Progenitor cell of endocrine pancreas (in vitro differentiated cells): ENCODE data around the gene TEX2. TPM values are rescaled to one million over a fixed set of nuclear protein-coding genes. Genes with fewer than 3 reads are reported as not detected.

Experiments used
- DNase-seq: peaks from one replicate; pipeline ENCODE4 v3.0.0; 2021; ENCODE audit warnings: low spot score; ENCODE audit not compliant: unreplicated experiment
- H3K27ac Mint-ChIP-seq: 2 replicates; pipeline ENCODE4 v1.8.0; 2021; ENCODE audit warnings: mild to moderate bottlenecking, moderate library complexity, mixed read lengths
- H3K27me3 Mint-ChIP-seq: 2 replicates; pipeline ENCODE4 v1.8.0; 2021; ENCODE audit warnings: mixed read lengths
- H3K36me3 Mint-ChIP-seq: 2 replicates; pipeline ENCODE4 v1.8.0; 2022; ENCODE audit warnings: mixed read lengths; ENCODE audit not compliant: insufficient read depth
- H3K4me1 Mint-ChIP-seq: 2 replicates; pipeline ENCODE4 v1.8.0; 2021; ENCODE audit warnings: low read depth, mixed read lengths
- H3K4me3 Mint-ChIP-seq: 2 replicates; pipeline ENCODE4 v1.8.0; 2021; ENCODE audit warnings: low read depth, mild to moderate bottlenecking, moderate library complexity, mixed read lengths
- H3K9me3 Mint-ChIP-seq: 2 replicates; pipeline ENCODE4 v1.8.0; 2021; ENCODE audit warnings: low read depth, mixed read lengths
- total RNA-seq: library from RNA; stranded (reverse); gene quantifications from 2 replicates; pipeline ENCODE4 v1.2.1, GENCODE V29; 2021
- TF ChIP-seq, protein P1 (sequence below): fragments of 200-600 bp; sonication (generic); IDR thresholded peaks from one replicate; pipeline ENCODE4 v1.5.0; 2021; ENCODE audit warnings: antibody characterized with exemption, mild to moderate bottlenecking; ENCODE audit not compliant: unreplicated experiment

TEX2 gene
- total RNA-seq, 1 donor from 2014 or later: 30.2 TPM

- TF ChIP-seq, protein P1, sequence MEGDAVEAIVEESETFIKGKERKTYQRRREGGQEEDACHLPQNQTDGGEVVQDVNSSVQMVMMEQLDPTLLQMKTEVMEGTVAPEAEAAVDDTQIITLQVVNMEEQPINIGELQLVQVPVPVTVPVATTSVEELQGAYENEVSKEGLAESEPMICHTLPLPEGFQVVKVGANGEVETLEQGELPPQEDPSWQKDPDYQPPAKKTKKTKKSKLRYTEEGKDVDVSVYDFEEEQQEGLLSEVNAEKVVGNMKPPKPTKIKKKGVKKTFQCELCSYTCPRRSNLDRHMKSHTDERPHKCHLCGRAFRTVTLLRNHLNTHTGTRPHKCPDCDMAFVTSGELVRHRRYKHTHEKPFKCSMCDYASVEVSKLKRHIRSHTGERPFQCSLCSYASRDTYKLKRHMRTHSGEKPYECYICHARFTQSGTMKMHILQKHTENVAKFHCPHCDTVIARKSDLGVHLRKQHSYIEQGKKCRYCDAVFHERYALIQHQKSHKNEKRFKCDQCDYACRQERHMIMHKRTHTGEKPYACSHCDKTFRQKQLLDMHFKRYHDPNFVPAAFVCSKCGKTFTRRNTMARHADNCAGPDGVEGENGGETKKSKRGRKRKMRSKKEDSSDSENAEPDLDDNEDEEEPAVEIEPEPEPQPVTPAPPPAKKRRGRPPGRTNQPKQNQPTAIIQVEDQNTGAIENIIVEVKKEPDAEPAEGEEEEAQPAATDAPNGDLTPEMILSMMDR: no peak
- H3K27me3 Mint-ChIP-seq: no peaks in the 10 kb centered on the region
- H3K9me3 Mint-ChIP-seq: peaks cover 4% of the 10 kb centered on the region
- peaks cover 11% of the 10 kb centered on the region for H3K4me1 Mint-ChIP-seq
- DNase-seq: no peak
- peaks cover 20% of the 10 kb centered on the region for H3K36me3 Mint-ChIP-seq
- no peak overlapping the region for H3K4me3 Mint-ChIP-seq
- H3K27ac Mint-ChIP-seq: no peak overlapping the region
Measured at GRCh38 chr17:64196601-64197000, 66.5 kb downstream of the TEX2 start.

- Mint-ChIP-seq H3K27me3 (no peaks in the 10 kb centered on the region), H3K4me3 (no peak overlapping the region), H3K27ac (peak overlapping the region; percentile 65), H3K9me3 (peaks cover 4% of the 10 kb centered on the region), H3K36me3 (peaks cover 32% of the 10 kb centered on the region), H3K4me1 (no peaks in the 10 kb centered on the region)
- DNase-seq: no peak
- TF ChIP-seq, protein P1: no peak
Measured at GRCh38 chr17:64193561-64193960, 69.5 kb downstream of the TEX2 start.

DNA sequence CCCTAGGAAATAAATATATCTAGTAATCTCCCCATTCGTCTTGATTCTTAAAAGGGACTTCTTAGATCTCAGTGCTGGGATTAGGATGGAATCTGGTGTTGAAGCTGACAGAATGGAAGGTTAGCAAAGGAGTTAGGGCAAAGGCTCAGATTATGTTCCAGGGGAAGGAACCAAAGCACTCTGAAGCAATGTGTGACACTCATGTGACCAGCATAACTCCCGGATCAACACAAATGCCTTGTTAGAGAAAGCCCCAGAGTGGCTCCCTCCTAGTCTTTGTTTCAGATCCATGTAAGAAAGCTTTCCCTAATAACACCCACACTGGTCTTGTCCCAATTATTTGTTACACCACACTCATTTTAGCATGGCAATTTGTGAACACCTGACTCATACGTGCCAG, 70.5 kb downstream of the TEX2 start:
- peaks cover 35% of the 10 kb centered on the region for H3K36me3 Mint-ChIP-seq

GRCh38 chr17:64190472-64190871, 72.6 kb downstream of the TEX2 start:
- H3K9me3 Mint-ChIP-seq: no peaks in the 10 kb centered on the region
- no peak for DNase-seq
- peaks cover 6% of the 10 kb centered on the region for H3K4me1 Mint-ChIP-seq
- no peak overlapping the region for H3K4me3 Mint-ChIP-seq
- peaks cover 40% of the 10 kb centered on the region for H3K36me3 Mint-ChIP-seq
- H3K27ac Mint-ChIP-seq: no peak overlapping the region
- no peaks in the 10 kb centered on the region for H3K27me3 Mint-ChIP-seq
- TF ChIP-seq, protein P1: no peak

More for the DNA sequence above, 70.5 kb downstream of the TEX2 start:
- peaks cover under 1% of the 10 kb centered on the region for H3K4me1 Mint-ChIP-seq
- DNase-seq: no peak
- peaks cover 4% of the 10 kb centered on the region for H3K9me3 Mint-ChIP-seq
- TF ChIP-seq, protein P1: no peak
- no peak overlapping the region for H3K4me3 Mint-ChIP-seq
- H3K27me3 Mint-ChIP-seq: no peaks in the 10 kb centered on the region
- H3K27ac Mint-ChIP-seq: no peak overlapping the region

DNA sequence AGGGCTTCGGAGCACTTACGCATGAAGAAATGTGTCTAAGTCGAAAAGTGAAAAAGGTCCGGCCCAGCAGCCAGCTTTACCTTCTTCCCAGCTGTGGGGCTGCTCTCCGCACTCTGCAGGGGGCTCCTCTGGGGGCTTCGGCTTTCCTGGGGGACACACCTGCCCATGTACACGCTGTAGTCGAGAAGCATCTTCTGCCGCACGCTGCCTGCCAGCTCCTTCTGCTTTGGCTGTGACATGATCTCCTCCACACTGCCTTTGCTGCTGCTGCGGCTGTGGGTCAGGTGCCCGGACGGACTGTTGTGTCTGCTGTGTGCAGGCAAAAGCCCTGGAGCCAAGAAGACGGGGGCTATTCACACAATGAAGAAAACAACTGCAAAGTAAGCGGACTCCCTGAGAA, 75.0 kb downstream of the TEX2 start:
- DNase-seq: no peak
- Mint-ChIP-seq H3K4me3 (no peak overlapping the region), H3K9me3 (no peaks in the 10 kb centered on the region), H3K27me3 (no peaks in the 10 kb centered on the region), H3K4me1 (peaks cover 6% of the 10 kb centered on the region), H3K36me3 (peaks cover 36% of the 10 kb centered on the region), H3K27ac (no peak overlapping the region)
- TF ChIP-seq, protein P1: no peak
